Panc1 (cell line): ENCODE measurements around the gene ACYP2.

ENCODE experiments used
- CTCF ChIP-seq: fragments of 450-650 bp; IDR thresholded peaks from 2 replicates; pipeline ENCODE4 v1.5.1; 2017; ENCODE audit warnings: mild to moderate bottlenecking
- POLR2AphosphoS5 ChIP-seq: IDR thresholded peaks from 2 replicates; pipeline ENCODE4 v1.6.1; 2012; ENCODE audit warnings: mild to moderate bottlenecking, low read depth, low read length, moderate library complexity
- REST ChIP-seq, 2 experiments: IDR thresholded peaks; 2 replicates each; pipeline ENCODE4 v1.6.1; 2011 to 2012; ENCODE audit warnings: low read depth in 2 of 2, control low read depth in 1 of 2, low read length in 1 of 2, mild to moderate bottlenecking in 1 of 2, moderate library complexity in 1 of 2; ENCODE audit not compliant: insufficient read depth in 1 of 2
- SIN3A ChIP-seq: IDR thresholded peaks from 2 replicates; pipeline ENCODE4 v1.6.1; 2012; ENCODE audit warnings: low read depth, mild to moderate bottlenecking, low read length, moderate library complexity, borderline replicate concordance; ENCODE audit not compliant: insufficient read depth

DNA sequence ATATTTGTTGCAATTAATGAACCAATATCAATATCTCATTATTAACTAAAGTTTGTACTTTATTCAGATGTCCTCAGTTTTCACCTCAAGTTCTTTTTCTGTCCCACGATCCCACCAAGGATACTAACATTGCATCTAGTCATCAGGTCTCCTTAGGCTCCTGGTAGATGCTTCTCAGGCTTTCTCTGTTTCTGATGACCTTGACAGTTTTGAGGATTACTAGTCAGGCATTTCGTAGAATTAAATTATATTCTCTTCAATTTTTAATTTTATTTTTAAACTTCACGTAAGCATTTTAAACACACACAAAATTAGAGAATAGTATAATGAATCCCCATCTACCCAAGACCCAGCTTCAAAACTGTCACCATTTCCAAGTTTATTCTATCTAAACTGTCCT is 5.6 kb upstream of the ACYP2 start:
- no peak for TF ChIP-seq CTCF
- TF ChIP-seq REST (IDR thresholded peaks at IDR 0.05; ENCODE audit: insufficient read depth in 1 of 2, low read depth in 2 of 2, low read length in 1 of 2): no peak
- TF ChIP-seq POLR2AphosphoS5: no peak
- no peak for TF ChIP-seq SIN3A
